RWPE2 (cell line): ENCODE results near the gene SERINC3.

ENCODE experiments used
- ATAC-seq: fragments of 200-7000 bp; cut with Tn5 transposase; 3 replicates; pipeline ENCODE4 v1.9.1; 2021; ENCODE audit warnings: low read depth
- DNase-seq: peaks from one replicate; pipeline ENCODE4 v3.0.0-alpha.2; 2020; ENCODE audit warnings: low spot score
- H3K27ac ChIP-seq: fragments of 450-650 bp; 2 replicates; pipeline ENCODE4 v1.5.1; 2017; ENCODE audit warnings: mild to moderate bottlenecking; ENCODE audit not compliant: poor library complexity, severe bottlenecking
- H3K27me3 ChIP-seq: fragments of 250-450 bp; sonication (Bioruptor Pico); 2 replicates; pipeline ENCODE4 v1.5.1; 2021; ENCODE audit warnings: mild to moderate bottlenecking, moderate library complexity; ENCODE audit not compliant: insufficient read depth, poor library complexity, severe bottlenecking
- H3K36me3 ChIP-seq: fragments of 250-450 bp; sonication (Bioruptor Pico); 2 replicates; pipeline ENCODE4 v1.5.1; 2020; ENCODE audit warnings: low read depth, mild to moderate bottlenecking, moderate library complexity
- H3K4me1 ChIP-seq: fragments of 250-450 bp; sonication (Bioruptor Pico); 2 replicates; pipeline ENCODE4 v1.5.1; 2021; ENCODE audit warnings: mild to moderate bottlenecking, moderate library complexity; ENCODE audit not compliant: insufficient read depth, poor library complexity, severe bottlenecking
- H3K4me3 ChIP-seq: fragments of 250-450 bp; sonication (Bioruptor Pico); 2 replicates; pipeline ENCODE4 v1.5.1; 2021; ENCODE audit warnings: mild to moderate bottlenecking, moderate library complexity; ENCODE audit not compliant: severe bottlenecking
- H3K9me3 ChIP-seq: fragments of 250-450 bp; sonication (Bioruptor Pico); 2 replicates; pipeline ENCODE4 v1.5.1; 2021; ENCODE audit warnings: mild to moderate bottlenecking, moderate library complexity; ENCODE audit not compliant: severe bottlenecking
- CTCF ChIP-seq: fragments of 450-650 bp; IDR thresholded peaks from one replicate; pipeline ENCODE4 v1.5.1; 2017; ENCODE audit warnings: mild to moderate bottlenecking, moderate library complexity; ENCODE audit not compliant: poor library complexity, severe bottlenecking

The SERINC3 gene

GRCh38 chr20:44481719-44482416, 40.0 kb downstream of the SERINC3 start:
- Histone ChIP-seq H3K9me3 (no peaks in the 10 kb centered on the region), H3K4me1 (peaks cover 5% of the 10 kb centered on the region), H3K27ac (no peak overlapping the region), H3K36me3 (peaks cover 69% of the 10 kb centered on the region), H3K27me3 (no peaks in the 10 kb centered on the region), H3K4me3 (no peak overlapping the region)
- no peak for TF ChIP-seq CTCF
- no peak for ATAC-seq
- no peak for DNase-seq

- no peaks in the 10 kb centered on the region for H3K27me3 ChIP-seq
- peaks cover 11% of the 10 kb centered on the region for H3K4me1 ChIP-seq
- H3K4me3 ChIP-seq, result no peak overlapping the region
- ATAC-seq (no peak), DNase-seq (peak; percentile 76)
- no peak for TF ChIP-seq CTCF
- no peaks in the 10 kb centered on the region for H3K9me3 ChIP-seq
- peaks cover 53% of the 10 kb centered on the region for H3K36me3 ChIP-seq
- no peak overlapping the region for H3K27ac ChIP-seq
Observed at GRCh38 chr20:44480097-44480496, 41.8 kb downstream of the SERINC3 start.

GRCh38 chr20:44479643-44480042, 42.2 kb downstream of the SERINC3 start:
- DNase-seq (no peak), ATAC-seq (no peak)
- Histone ChIP-seq H3K36me3 (peaks cover 49% of the 10 kb centered on the region), H3K9me3 (no peaks in the 10 kb centered on the region), H3K27me3 (no peaks in the 10 kb centered on the region), H3K27ac (no peak overlapping the region), H3K4me3 (no peak overlapping the region), H3K4me1 (peaks cover 11% of the 10 kb centered on the region)
- TF ChIP-seq CTCF, result no peak

- H3K36me3 ChIP-seq, result peaks cover 34% of the 10 kb centered on the region
- H3K4me1 ChIP-seq, result peaks cover 11% of the 10 kb centered on the region
- DNase-seq, result no peak
- peak overlapping the region; percentile 41 for H3K27ac ChIP-seq
- H3K4me3 ChIP-seq, result no peak overlapping the region
- no peaks in the 10 kb centered on the region for H3K9me3 ChIP-seq
- no peak for TF ChIP-seq CTCF
- no peak for ATAC-seq
- no peaks in the 10 kb centered on the region for H3K27me3 ChIP-seq
Observed at GRCh38 chr20:44478206-44478605, 43.7 kb downstream of the SERINC3 start.

GRCh38 chr20:44477151-44477550, 44.7 kb downstream of the SERINC3 start:
- peak overlapping the region; percentile 41 for H3K27ac ChIP-seq
- peaks cover 26% of the 10 kb centered on the region for H3K36me3 ChIP-seq
- H3K9me3 ChIP-seq, result no peaks in the 10 kb centered on the region
- ATAC-seq (peak; percentile 28), DNase-seq (no peak)
- H3K4me1 ChIP-seq, result peaks cover 11% of the 10 kb centered on the region
- no peaks in the 10 kb centered on the region for H3K27me3 ChIP-seq
- no peak for TF ChIP-seq CTCF
- H3K4me3 ChIP-seq, result no peak overlapping the region
